RPMI7951 (cell line): ENCODE results near the gene ZNF281. TPM values are rescaled to one million over a fixed set of nuclear protein-coding genes. Genes with fewer than 3 reads are reported as not detected.
A peak's percentile ranks its signal among the peaks of the same experiment; 100 is the strongest.

Experiments used
- DNase-seq: peaks from one replicate; pipeline ENCODE4 v3.0.0-alpha.2; 2012; ENCODE audit warnings: low read depth
- total RNA-seq: library from RNA; depleted of rRNA; stranded (reverse); fragments of >200 nt; shearing (Covaris generic); gene quantifications from 2 replicates; pipeline ENCODE4 v1.2.3, GENCODE V29; 2014

ZNF281 gene
- total RNA-seq, 1 experiment from 2014 or later = 15.7 TPM

DNA sequence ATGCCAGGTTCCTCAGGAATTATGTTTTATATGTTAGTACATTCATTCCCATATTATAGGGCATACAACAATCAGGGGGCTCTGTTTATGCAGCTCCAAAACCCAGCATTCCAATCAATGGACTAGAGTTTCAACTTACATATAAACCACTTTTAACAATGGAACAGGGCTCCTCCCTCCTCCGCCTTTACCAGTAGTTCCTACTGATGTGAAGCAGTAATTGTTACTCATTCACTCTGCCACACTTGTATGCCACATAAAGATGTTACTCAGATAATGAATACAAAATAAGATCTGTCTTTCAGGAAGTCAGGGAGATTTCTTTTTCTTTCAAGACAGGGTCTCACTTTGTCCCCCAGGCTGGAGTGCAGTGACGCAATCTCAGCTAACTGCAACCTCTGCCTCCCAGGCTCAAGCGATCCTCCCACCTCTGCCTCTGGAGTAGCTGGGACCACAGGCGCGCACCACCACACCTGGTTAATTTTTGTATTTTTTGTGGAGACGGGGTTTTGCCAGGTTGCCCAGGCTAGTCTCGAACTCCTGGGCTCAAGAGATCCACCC, 17.1 kb downstream of the ZNF281 start:
- no peak for DNase-seq

GRCh38 chr1:200391747-200392146, 18.1 kb downstream of the ZNF281 start:
- DNase-seq = no peak

- DNase-seq = no peak
Measured at GRCh38 chr1:200388791-200389190, 21.0 kb downstream of the ZNF281 start.

- DNase-seq = no peak
Measured at GRCh38 chr1:200386416-200386815, 23.4 kb downstream of the ZNF281 start.

DNA sequence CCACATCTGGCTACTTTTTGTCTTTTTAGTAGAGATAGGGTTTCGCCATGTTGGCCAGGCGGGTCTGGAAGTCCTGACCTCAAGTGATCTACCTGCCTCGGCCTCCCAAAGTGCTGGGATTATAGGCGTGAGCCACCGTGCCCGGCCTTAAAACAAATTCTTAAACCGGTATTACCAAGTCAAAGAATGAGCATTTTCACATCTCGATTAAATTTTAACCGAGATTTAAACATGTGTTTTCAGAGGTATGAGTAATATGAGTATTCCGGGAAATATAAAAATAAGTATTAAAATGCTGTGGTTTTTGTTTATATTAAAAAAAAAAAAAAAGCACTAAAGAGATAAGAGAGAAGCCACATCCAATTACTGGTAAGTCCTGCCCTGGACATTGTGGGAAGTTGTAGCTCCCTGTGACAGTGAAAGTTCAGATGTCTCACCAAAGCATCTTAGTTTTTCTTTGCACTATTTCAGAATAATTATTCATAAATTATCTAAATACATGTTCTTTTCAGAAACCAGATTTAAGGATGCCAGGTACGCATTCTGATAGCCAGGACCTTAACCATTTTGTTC, 24.9 kb downstream of the ZNF281 start:
- no peak for DNase-seq

DNA sequence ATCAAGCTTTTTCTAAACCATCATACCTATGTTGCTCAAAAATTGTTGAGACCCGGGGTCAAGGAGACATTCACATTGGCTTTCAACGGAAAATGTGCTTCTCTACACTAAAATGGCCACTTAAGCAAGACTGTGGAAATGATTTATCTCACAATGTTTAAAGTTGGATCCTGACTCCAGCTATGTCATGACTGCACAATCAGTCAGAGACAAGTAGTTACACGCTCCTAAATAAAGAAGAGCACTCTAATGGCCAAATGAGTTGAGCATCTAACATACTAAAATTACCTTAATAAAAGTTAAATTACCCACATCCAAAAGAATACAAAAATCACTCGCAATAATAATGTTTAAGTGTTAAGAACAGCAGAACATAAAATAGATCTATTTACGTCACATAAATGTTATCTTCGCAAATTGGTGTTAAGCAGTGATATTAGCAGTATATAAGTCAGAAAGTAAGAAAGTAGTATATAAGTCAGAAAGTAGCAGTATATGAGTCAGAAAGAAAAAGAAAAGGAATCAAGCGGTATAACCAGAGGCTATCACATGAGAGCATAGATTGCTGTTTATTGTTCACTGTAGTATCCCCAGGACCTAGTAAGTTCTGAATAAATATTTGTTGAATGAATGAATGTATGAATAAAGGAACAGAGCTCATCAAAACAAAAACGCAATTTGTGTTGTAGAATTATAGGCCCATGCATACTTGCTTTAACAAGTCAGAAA, 28.4 kb downstream of the ZNF281 start:
- no peak for DNase-seq

- DNase-seq = no peak
Measured at GRCh38 chr1:200380589-200381021, 29.2 kb downstream of the ZNF281 start.

- DNase-seq = no peak
Measured at GRCh38 chr1:200379940-200380588, 29.8 kb downstream of the ZNF281 start.

DNA sequence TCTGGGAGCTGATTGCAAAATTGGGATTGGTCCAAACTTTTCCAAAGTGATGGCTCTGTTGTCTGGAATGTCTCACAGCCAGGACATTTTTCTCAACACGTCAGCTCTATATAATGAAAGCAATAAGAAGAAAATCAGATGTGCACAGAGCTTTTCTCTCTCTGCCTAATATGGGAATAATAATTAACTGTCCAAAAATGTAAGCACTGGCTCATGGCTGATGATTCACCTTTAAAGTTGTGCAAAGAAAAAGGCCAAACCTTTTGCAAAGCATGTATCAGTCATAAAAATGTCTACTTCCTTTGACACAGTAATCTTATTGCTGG, 30.4 kb downstream of the ZNF281 start:
- DNase-seq = peak; percentile 85

- DNase-seq = no peak
Measured at GRCh38 chr1:200378096-200378495, 31.7 kb downstream of the ZNF281 start.

- DNase-seq = peak; percentile 86
Measured at GRCh38 chr1:200376528-200376927, 33.3 kb downstream of the ZNF281 start.

DNA sequence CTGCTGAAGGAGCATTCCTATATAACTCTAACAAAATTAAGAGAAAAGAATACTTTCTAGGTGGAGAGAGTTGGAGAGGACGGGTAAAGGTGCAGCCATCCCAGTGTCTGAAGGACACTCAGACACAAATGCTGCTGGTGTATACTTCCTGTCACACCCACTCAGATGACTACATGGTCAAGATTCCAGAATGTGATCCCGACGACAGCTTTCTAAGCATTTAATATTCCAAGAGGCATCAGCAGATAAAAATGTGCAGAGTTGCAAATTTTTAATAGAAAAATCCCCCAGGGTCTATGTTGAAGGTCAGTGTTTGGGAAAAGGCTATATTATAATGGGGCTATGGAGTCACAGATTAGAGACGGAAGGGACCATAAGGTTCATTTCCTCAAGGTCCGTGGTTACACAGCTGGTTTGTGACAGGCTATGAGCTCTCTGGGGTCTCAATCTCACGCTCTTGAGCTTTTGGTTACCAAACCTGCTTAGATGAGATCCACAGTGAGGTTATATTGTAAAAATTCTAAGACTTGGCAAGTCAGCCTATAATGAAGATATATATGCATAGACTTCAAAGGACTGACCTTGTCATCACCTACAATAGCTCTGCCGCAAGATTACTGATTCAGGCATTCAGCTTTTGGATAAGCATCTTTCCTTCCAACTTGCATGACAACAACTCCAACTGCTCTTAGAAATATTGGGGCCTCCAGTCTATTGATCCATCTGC, 35.1 kb downstream of the ZNF281 start:
- DNase-seq = peak; percentile 40

DNA sequence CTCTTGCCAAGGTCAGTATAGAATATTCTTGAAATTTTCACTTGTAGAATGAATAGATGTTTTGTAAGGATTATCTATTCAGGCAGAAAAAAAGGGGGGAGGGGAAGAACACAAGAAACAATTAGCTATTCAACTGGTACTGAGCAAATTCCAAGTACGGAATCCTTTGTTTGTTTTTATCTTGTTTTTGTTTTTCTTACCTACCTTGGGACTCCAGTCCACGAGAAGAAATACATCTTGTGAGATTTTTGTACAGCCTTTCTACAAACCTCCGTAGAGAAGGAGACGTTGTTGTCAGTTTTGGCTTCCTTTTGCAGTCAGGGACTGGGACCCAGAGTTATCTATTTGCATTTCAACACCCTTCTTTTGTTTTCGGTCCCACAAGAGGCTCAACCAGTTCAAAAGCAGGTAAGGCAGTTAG, 36.0 kb downstream of the ZNF281 start:
- DNase-seq = no peak

- DNase-seq = no peak
Measured at GRCh38 chr1:200372885-200373181, 37.0 kb downstream of the ZNF281 start.

- peak; percentile 71 for DNase-seq
Measured at GRCh38 chr1:200372095-200372884, 37.5 kb downstream of the ZNF281 start.

DNA sequence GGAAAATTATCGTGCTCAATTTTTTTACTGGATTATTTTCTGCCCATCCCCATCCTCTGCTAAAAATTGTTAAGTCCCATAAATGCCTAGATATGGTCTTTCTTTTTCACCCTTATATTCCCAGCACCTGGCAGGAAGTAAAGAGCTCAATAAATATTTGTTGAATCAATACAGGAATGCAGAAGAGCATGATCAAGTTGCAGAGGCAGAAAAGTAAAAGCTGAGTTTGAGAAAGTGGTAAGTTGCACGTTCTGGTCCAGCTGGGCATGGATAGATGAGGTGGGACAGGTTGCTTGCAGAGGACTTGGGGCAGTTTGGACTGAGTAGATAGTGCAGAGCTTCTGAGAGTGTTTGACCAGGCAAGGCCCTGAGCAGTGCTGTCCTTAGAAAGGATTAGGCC, 40.1 kb downstream of the ZNF281 start:
- DNase-seq = no peak

DNA sequence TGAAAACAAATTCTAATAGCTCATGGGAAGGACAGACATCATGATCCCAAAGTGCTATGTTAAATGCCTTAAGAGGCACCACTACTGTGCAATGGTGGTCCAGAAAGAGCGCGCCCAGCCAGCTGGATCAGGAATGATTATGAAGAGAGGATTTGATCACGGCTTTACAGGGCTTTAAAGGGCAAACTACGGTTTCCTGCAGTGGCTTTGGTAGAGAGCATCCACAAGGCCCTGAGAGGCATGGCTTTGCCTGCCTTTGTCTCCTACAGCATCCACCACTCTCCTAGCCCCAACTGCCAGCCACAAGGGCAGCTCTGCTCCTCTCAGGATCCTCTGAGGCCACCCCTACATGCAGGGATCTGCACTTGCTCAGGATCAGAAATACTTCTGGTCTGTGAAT, 40.7 kb downstream of the ZNF281 start:
- DNase-seq = no peak

- no peak for DNase-seq
Measured at GRCh38 chr1:200368556-200368955, 41.3 kb downstream of the ZNF281 start.

GRCh38 chr1:200367841-200368534, 41.8 kb downstream of the ZNF281 start:
- peak; percentile 55 for DNase-seq

DNA sequence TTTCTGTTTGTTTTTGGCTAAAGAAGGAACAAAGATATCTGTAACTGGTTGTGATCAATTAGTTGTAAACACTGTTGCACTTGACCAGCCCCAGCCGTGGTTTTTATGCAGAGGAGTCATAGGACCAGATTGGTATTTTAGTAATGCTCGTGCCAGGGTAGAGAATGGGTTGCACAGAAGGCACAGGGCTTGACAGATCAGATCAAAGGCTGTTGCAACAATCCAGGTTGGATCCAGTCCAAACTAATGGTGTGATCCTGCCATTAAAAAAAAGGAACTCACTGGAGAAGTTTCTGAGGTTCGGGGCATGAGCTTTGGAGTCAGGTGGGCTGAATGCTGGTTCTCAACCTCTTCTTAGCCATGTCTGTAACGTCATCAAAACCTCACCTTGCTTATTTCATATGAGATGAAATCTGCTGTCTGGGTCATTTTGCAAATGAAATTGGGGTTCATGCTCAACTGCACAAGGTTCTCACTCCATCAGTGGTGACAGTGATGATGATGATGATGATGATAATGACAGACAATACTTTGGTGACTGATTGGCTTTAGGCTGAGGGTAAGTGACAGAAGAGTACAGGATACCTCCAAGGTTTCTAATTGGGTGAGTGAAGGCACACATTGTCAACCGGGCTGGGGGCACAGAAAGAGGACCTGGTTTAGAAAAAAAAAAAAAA, 43.1 kb downstream of the ZNF281 start:
- no peak for DNase-seq
